Esophagus squamous epithelium (tissue), 4 donors: ENCODE measurements around the gene TMEM245.

Experiments used
- POLR2A ChIP-seq, 4 donors: fragments of 450-650 bp; IDR thresholded peaks; one replicate each; pipeline ENCODE4 v1.6.1; 2017; ENCODE audit warnings: antibody characterized with exemption in 4 of 4, mild to moderate bottlenecking in 4 of 4, moderate library complexity in 3 of 4
- TF ChIP-seq, protein P1 (sequence below), 6 experiments: fragments of 450-650 bp in 4 of 6; fragments of 200-600 bp in 2 of 6; sonication (generic) in 2 of 6; IDR thresholded peaks; one replicate each; pipeline ENCODE4 v1.5.1; 2016 to 2019; ENCODE audit warnings: antibody characterized with exemption in 6 of 6, mild to moderate bottlenecking in 4 of 6, moderate library complexity in 4 of 6

DNA sequence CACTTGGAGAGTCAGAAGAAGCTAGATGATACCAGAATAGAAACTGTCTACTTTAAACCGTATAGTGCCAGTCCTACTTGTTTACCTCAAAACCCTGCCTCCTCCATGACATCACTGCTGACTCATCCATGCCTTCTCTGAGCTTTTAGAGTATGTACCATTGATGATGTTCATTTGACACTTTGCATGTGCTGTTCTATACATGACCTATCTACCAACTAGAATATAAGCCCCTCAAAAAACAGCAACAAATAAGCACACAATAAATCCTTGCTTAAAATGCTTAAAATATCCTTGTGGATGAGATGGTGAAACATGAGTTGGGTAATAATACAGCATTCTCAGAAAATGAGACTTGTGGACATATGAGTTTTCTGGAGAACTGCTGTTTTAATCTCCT lies 109.0 kb downstream of the TMEM245 start:
- TF ChIP-seq, protein P1, sequence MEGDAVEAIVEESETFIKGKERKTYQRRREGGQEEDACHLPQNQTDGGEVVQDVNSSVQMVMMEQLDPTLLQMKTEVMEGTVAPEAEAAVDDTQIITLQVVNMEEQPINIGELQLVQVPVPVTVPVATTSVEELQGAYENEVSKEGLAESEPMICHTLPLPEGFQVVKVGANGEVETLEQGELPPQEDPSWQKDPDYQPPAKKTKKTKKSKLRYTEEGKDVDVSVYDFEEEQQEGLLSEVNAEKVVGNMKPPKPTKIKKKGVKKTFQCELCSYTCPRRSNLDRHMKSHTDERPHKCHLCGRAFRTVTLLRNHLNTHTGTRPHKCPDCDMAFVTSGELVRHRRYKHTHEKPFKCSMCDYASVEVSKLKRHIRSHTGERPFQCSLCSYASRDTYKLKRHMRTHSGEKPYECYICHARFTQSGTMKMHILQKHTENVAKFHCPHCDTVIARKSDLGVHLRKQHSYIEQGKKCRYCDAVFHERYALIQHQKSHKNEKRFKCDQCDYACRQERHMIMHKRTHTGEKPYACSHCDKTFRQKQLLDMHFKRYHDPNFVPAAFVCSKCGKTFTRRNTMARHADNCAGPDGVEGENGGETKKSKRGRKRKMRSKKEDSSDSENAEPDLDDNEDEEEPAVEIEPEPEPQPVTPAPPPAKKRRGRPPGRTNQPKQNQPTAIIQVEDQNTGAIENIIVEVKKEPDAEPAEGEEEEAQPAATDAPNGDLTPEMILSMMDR (IDR thresholded peaks at IDR 0.05): no peak
- TF ChIP-seq POLR2A (IDR thresholded peaks at IDR 0.05): no peak
